GM19240 (cell line): Measurements from ENCODE around the gene ZNF23.
A peak's percentile ranks its signal among the peaks of the same experiment; 100 is the strongest.

Source experiments
- DNase-seq: peaks from one replicate; pipeline ENCODE4 v3.0.0; 2011; ENCODE audit warnings: low spot score; ENCODE audit not compliant: insufficient read length

ZNF23 gene

DNA sequence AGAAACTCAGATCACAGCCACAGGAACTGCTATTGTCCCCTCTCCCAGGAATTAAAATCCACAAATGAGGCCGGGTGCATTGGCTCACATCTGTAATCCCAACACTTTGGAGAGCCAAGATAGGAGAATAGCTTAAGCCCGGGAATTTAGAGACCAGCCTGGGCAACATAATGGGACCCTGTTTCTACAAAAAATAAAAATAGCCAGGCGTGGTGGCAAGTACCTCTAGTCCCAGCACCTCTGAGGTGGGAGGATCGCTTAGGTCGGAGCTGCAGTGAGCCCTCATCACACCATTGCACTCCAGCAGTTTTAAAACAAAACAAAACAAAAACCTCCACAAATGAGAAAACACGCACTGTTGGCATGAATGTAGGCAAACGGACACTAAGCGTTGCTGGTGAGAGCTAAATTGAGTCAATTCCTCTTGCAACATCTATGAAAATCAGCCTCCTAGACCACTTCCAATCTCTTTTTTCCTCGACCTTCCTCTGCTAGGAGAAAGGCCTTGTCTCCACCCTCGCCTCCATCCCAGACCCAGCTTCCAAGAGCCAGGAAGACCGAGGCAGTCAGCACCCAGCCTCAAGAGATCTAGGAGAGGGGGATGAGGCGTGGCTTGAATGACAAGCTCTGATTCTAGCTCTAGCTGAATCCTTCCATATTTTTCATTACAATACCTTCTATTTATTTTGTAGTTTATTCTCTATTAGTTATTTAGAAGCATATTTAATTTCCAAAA is 35.0 kb downstream of the ZNF23 start:
- no peak for DNase-seq

DNA sequence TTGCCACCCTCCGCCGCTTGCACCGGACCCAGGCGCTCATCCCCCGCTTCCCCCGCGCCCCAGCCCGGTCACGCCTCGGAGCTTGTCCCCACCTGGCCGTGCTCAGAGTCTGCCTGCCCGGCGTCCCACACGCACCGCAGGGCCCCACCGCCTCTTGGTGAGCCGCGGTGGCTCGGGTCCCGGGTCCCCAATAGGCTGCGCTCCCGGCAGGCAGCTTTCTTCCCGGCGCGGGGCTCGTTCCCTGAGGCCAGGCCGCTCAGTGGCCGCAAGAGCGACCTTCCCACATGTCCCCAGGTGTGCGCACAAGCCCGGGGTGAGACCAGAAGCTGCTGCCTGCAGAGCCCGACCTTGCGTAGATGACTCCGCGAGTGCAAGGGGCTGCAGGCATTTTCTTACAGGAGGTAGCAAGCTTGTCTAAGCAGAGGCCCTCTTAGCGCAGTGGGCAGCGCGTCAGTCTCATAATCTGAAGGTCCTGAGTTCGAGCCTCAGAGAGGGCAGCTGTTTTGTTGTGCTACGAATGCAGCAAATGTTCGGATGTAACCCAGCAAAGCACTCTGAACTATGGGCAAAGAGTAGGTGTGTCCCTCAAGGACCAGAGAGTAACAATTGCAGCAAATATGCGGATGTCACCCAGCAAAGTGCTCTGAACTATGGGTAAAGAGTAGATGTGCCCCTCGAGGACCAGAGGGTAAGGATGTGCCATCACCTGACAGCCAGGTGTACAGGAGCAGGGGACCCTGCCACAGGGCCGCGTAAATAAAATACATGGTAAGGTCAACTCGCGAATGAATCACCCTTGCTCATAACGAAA is 35.8 kb downstream of the ZNF23 start:
- no peak for DNase-seq

- no peak for DNase-seq
Observed at GRCh38 chr16:71425746-71426068, 36.3 kb downstream of the ZNF23 start.

DNA sequence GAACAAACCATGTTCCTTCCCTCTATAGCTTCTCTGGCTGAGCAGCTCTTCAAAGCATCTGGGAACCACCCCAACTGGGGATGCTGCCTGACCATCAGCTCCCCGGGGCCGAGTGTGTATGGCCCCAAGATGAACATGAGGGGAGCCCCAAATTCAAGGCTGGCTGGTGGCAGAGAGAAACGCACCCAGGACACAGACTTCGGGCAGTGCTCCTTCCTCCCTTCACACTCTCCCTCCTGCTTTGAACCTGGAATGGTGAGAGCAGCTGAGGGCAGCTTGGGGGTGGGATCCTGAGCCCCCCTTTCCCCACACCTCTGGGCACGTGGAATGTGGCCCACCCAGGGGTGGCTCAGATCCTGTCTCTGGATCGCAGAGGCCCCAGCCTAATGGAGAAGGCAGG is 37.4 kb downstream of the ZNF23 start:
- no peak for DNase-seq

DNA sequence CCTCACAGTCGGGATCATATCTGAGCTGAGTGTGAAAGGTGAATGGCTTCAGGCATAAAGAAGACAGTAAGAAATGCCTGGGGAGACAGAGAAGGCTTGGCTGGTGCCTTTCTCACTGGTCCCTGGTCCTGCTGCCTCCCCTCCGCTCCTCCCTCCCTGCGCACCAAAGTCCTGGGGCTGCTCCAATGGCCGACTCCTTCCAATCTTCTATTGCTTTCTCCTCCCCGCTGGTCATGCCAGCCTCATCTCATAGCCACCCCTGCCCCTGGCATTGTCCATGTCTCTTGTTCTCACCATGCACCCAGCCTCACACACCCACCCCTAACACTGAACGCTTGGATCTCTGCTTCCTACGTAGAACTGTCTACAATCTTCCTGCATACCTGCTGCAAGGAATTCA is 38.2 kb downstream of the ZNF23 start:
- no peak for DNase-seq

DNA sequence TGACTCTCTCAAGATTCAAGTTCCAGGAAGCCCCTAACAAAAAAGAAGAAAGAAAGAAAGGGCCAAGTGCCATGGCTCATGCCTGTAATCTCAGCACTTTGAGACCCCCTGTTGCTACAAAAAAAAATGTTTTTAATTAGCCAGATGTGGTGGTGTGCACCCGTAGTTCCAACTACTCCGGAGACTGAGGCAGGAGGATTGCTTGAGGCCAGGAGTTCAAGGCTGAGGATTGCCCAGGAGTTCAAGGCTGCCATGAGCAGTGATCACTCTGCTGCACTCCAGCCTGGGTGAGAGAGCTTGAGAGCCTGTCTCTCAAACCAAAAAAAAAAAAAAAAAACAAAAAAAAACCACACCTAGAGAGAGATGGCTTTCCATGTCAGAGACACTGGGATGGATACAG is 39.0 kb downstream of the ZNF23 start:
- DNase-seq, result no peak

DNA sequence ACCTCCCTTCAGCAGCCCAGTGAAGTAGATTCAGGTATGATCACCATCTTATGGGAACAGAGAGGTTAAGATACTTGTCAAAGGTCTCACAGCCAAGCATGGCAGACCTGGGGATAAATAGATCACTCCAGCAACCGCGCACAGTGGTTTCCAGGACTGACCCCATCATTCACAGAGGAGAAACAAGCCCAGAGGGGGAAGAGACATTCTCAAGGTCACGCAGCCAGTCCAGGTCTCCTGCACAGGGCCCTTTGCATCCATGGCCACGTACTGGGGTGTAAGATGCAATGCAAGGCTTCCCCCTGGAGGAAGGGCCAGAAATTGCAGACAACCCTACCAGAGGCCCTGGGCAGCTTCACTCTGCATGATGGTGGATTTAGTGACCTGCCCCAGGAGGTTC is 40.1 kb downstream of the ZNF23 start:
- no peak for DNase-seq

DNA sequence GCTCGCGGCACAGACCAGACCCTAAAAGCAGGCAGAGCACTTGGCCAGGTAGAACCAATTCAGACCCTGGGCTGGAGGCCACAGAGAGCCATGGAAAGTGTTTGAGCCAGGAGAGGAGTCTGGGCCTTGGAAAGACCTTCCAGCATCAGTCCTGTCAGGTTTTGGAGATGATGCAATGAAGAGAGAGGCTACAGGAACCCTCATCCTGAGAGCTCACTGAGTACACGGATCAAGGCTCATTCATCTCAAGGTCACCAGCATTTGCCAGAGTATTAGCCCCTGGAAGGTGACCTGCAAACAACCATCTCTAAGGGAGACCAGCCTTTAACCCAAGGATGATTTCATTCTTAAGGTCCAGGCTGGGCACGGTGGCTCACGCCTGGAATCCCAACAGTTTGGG is 48.0 kb downstream of the ZNF23 start:
- DNase-seq, result no peak

GRCh38 chr16:71413341-71413740 is 48.7 kb downstream of the ZNF23 start:
- no peak for DNase-seq

DNA sequence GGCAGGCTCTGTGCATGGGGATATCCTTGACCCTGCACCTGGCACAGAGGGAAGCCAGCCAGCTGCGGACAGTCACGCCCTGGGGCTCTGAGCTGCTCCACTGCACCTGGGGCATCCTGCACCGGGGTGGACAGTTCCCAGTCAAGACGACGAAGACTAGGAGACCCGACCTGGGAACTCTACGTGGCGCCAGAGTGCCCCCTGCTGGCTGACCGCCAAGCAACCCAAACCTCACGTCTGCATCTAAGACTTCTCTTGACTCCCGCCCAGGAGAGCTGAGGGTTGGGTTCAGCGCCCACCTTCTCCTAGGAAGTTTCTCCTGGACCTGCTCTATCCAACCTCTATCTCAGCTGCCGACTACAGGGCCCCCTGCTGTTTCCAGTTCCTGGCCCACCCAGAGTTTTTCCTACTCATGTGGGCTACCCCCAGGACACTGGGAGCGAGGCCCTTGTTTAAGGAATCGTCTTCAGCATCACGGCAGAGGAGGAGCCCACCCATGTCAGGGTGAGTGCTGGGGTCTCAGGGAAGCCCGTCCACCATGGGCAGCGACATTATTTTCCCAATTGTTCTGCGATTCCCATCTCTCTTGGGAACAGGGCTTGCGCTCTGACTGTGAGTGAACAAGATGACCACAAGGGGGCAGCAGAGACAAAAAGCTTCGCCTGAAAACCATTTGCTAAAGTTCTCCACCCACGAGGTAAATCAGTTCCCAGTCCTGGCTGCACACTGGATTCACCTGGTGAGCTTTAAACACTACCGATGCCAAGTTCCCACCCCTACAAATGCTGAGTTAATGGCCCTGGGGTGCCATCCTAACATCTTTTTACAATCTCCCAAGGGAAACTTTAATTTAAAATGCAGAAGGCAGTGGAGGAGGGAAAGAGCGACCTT is 49.5 kb downstream of the ZNF23 start:
- peak; percentile 76 for DNase-seq

- DNase-seq, result no peak
Observed at GRCh38 chr16:71410146-71410545, 51.9 kb downstream of the ZNF23 start.

DNA sequence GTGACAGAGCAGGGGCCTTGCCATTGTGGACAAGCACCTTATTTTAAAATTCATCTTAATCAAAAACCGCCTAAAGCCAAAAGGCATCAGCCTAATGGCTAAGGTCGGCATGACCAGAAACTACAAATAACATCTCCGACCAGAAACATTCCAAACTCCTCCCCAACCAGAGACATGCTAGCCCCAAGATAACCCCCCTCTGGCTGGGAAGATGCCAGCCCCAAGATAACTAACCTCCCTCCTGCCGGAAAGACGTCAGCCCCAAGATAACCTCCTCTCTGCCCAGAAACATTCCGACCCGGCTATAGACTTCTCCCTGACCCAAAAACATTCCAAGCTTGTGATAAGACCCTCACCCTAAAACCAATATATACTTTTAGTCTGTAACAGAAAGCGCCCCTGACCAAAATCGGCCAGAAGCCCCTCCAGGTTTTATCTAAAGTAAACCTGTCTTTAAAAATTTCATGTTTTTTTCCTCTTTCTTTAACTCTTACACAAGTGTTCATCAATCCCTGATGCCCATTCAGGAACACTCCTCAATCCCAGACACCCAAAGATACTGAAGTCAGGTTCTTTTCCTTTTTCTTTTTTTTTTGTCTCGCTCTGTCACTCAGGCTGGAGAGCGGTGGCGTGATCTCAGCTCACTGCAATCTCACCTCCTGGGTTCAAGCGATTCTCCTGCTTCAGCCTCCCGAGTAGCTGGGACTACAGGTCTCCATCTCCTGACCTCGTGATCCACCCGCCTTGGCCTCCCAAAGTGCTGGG is 52.9 kb downstream of the ZNF23 start:
- no peak for DNase-seq

GRCh38 chr16:71408536-71408935 is 53.5 kb downstream of the ZNF23 start:
- no peak for DNase-seq

DNA sequence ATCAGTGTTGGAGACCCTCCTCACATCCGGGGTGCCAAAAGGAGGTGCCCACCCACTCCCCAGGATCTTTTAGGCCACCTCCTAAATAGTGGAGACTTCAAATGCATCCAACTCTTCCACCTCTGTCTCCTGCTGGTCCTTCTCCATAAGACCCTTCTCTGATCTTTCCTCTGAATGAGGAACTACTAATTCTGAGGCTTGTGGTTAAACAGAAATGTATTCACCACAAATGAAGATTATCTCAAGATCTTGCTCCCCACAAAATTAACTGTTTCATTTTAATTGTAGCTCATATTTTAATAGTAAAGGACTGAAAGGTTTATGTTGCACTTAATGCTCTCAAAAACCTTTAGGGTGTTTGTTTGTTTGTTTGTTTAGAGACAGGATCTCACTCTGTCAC is 54.3 kb downstream of the ZNF23 start:
- DNase-seq, result no peak

- no peak for DNase-seq
Observed at GRCh38 chr16:71406724-71407123, 55.3 kb downstream of the ZNF23 start.

DNA sequence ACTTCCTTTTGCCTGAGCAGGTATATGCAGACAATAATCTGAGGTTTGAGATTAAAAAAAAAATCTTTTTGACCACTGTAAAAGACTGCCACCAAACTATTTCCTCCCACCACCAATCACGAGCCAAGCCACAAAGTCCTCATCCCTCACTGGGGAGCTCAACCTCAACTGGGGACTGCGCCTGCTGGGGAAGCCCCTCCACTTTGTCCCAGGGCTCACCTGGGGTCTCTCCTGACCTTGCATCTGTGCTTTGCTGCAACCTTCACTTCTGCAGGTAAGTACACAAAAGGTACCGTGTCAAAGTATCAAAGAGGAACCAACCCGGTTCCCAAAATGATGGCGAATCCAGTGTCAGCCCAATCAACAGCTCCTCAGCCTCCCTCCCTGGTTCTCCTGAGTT is 55.7 kb downstream of the ZNF23 start:
- DNase-seq, result no peak

GRCh38 chr16:71404364-71404763 is 57.7 kb downstream of the ZNF23 start:
- no peak for DNase-seq

GRCh38 chr16:71402674-71403073 is 59.4 kb downstream of the ZNF23 start:
- DNase-seq, result no peak

DNA sequence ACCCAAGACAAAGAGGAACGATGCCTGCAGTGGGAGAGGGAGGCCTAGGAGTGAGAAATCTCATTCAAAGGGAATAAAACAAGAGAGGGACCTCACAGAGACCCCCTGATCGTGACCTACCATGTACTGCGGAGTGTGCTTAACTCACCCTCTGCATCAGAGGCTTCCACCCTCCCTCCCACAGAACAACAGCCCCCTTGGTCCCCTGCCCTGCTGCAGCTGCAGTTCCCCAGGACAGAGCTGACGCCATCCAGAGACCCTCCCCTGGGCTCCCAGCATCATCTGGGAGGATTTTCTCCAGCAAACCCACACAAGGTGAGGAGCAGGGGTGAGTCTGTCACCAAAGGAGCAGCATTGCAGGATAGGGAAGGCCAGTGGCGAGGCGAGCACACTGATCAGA is 60.0 kb downstream of the ZNF23 start:
- DNase-seq, result no peak

- DNase-seq, result no peak
Observed at GRCh38 chr16:71399801-71400563, 62.1 kb downstream of the ZNF23 start.
